HG02943 (cell line): ENCODE data around the gene SOX9.
"Not testable (repeated sequence)": the region's sequence is repeated elsewhere in the genome, so short reads cannot be mapped to it uniquely, and the experiment has no call there.

ENCODE experiments used
- ATAC-seq: cut with Tn5 transposase; IDR thresholded peaks from one replicate; pipeline ENCODE4 v1.9.1; 2021; ENCODE audit warnings: mild to moderate bottlenecking, low read depth, moderate library complexity; ENCODE audit not compliant: unreplicated experiment

Gene SOX9

GRCh38 chr17:72124438-72124775 is 3.6 kb downstream of the SOX9 start:
- ATAC-seq: no peak

- ATAC-seq: no peak
Observed at GRCh38 chr17:72125226-72125651, 4.4 kb downstream of the SOX9 start.

- no peak for ATAC-seq
Observed at GRCh38 chr17:72125742-72126141, 4.9 kb downstream of the SOX9 start.

GRCh38 chr17:72126575-72127486 is 6.0 kb downstream of the SOX9 start:
- no peak for ATAC-seq

- no peak for ATAC-seq
Observed at GRCh38 chr17:72128039-72128438, 7.2 kb downstream of the SOX9 start.

GRCh38 chr17:72134608-72135394 is 14.0 kb downstream of the SOX9 start:
- no peak for ATAC-seq

GRCh38 chr17:72135546-72136325 is 14.9 kb downstream of the SOX9 start:
- no peak for ATAC-seq

- no peak for ATAC-seq
Observed at GRCh38 chr17:72136692-72137091, 15.9 kb downstream of the SOX9 start.

- no peak for ATAC-seq
Observed at GRCh38 chr17:72137161-72137560, 16.3 kb downstream of the SOX9 start.

GRCh38 chr17:72139212-72139611 is 18.4 kb downstream of the SOX9 start:
- ATAC-seq: no peak

GRCh38 chr17:72141336-72141735 is 20.5 kb downstream of the SOX9 start:
- no peak for ATAC-seq

GRCh38 chr17:72142097-72142496 is 21.3 kb downstream of the SOX9 start:
- ATAC-seq: not testable (repeated sequence)

GRCh38 chr17:72142614-72143013 is 21.8 kb downstream of the SOX9 start:
- no peak for ATAC-seq

- ATAC-seq: no peak
Observed at GRCh38 chr17:72143245-72143644, 22.4 kb downstream of the SOX9 start.

- ATAC-seq: no peak
Observed at GRCh38 chr17:72144101-72144500, 23.3 kb downstream of the SOX9 start.

GRCh38 chr17:72145562-72145961 is 24.7 kb downstream of the SOX9 start:
- no peak for ATAC-seq

GRCh38 chr17:72145962-72146361 is 25.1 kb downstream of the SOX9 start:
- ATAC-seq: no peak

- no peak for ATAC-seq
Observed at GRCh38 chr17:72146371-72146770, 25.6 kb downstream of the SOX9 start.

GRCh38 chr17:72150632-72151460 is 30.0 kb downstream of the SOX9 start:
- no peak for ATAC-seq
